ENCODE measurements around the gene IDE.
"Not testable (repeated sequence)": the region's sequence is repeated elsewhere in the genome, so short reads cannot be mapped to it uniquely, and the experiment has no call there.

Gene IDE

DNA sequence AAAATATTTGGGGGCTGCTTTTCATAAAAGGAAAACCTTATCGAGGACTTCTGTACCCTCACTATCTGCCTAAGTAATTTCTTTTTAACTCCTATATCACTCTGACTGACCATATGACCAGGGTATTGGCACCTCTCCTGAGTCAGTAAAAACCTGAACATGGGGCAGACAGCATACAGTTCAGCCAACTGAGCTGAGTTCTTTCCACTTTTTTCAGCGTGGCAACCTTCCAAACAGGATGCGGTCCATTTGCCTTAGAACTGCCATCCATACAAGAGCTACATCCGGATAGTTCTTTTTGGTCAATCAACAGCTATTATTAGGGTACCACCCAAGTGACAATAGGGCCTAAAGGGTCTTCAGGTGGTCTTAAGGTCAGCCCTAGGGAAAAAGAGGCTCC, 160.4 kb downstream of the IDE start:
- no peak for DNase-seq

- DNase-seq: no peak
These were observed 160.9 kb downstream of the IDE start for GRCh38 chr10:92413011-92413410.

DNA sequence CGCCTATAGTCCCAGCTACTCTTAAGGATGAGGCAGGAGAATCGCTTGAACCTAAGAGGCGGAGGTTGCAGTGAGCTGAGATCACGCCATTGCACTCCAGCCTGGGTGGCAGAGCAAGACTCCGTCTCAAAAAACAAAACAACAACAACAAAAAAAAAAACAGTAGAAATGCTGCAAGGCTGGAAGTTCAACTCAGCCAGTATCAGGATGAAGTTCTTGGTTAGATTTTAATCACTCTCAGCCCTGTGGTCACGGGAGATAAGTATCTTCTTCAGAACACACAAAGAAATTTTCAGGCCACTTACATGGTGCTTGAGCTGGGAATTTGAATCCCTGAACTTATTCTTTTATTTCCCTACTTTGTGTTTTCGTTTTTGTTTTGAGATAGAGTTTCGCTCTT, 162.5 kb downstream of the IDE start:
- no peak for DNase-seq

DNA sequence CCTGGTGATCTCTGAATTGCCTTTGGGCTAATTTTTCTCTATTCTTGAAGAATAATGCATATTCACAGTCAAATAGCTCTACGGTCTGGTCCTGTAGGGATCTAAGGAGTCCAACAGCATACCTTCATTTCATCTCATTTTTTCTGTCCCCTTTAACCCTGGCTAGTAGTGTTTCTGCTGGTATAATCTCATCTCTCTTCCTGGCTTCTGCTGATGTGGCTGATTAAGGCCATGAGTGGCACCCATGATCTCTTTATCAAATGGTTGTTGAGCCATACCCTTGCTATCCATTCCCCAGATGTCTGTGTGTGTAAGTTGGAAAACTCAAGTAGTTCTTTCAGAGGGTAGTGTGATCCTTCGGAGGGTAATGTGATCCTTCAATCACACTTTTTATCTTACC, 163.4 kb downstream of the IDE start:
- DNase-seq: no peak

GRCh38 chr10:92408017-92408361, 165.9 kb downstream of the IDE start:
- no peak for DNase-seq

- no peak for DNase-seq
These were observed 166.4 kb downstream of the IDE start for GRCh38 chr10:92407305-92408016.

GRCh38 chr10:92405419-92405924, 168.4 kb downstream of the IDE start:
- no peak for DNase-seq

GRCh38 chr10:92404612-92405418, 169.1 kb downstream of the IDE start:
- DNase-seq: no peak

- not testable (repeated sequence) for DNase-seq
These were observed 171.7 kb downstream of the IDE start for GRCh38 chr10:92402234-92402633.

Data from T1000 (cell line).